NCI-H1436 (cell line): ENCODE measurements around the gene CWC22.
A peak's percentile ranks its signal among the peaks of the same experiment; 100 is the strongest.
"Not testable (repeated sequence)": the region's sequence is repeated elsewhere in the genome, so short reads cannot be mapped to it uniquely, and the experiment has no call there.

Source experiments
- DNase-seq: peaks from one replicate; lab custom pipeline; 2025; lab: John Stamatoyannopoulos, UW

Gene CWC22

GRCh38 chr2:180006781-180007579 lies at the start of gene CWC22:
Gene CWC22 (minus strand): TSS chr2:180007297. CDS start chr2:179993341, 13,956 bp downstream.
- peak; percentile 90 for DNase-seq

- no peak for DNase-seq
Measured at GRCh38 chr2:180056367-180057118, 49.4 kb upstream of the CWC22 start.

GRCh38 chr2:180054576-180054975 lies 47.5 kb upstream of the CWC22 start:
- not testable (repeated sequence) for DNase-seq

GRCh38 chr2:180050246-180050645 lies 43.1 kb upstream of the CWC22 start:
- no peak for DNase-seq

- no peak for DNase-seq
Measured at GRCh38 chr2:180048251-180048650, 41.2 kb upstream of the CWC22 start.

- no peak for DNase-seq
Measured at GRCh38 chr2:180046776-180047175, 39.7 kb upstream of the CWC22 start.

- no peak for DNase-seq
Measured at GRCh38 chr2:180046202-180046601, 39.1 kb upstream of the CWC22 start.

GRCh38 chr2:180040146-180040925 lies 33.2 kb upstream of the CWC22 start:
- DNase-seq = no peak

GRCh38 chr2:180038997-180039396 lies 31.9 kb upstream of the CWC22 start:
- DNase-seq = no peak

- DNase-seq = peak; percentile 11
Measured at GRCh38 chr2:180033993-180034894, 27.1 kb upstream of the CWC22 start.

GRCh38 chr2:180029575-180029974 lies 22.5 kb upstream of the CWC22 start:
- no peak for DNase-seq

- no peak for DNase-seq
Measured at GRCh38 chr2:180021850-180022249, 14.8 kb upstream of the CWC22 start.

GRCh38 chr2:180017784-180018183 lies 10.7 kb upstream of the CWC22 start:
- DNase-seq = no peak

GRCh38 chr2:180016937-180017336 lies 9.8 kb upstream of the CWC22 start:
- DNase-seq = no peak

- DNase-seq = no peak
Measured at GRCh38 chr2:180015951-180016709, 9.0 kb upstream of the CWC22 start.

- no peak for DNase-seq
Measured at GRCh38 chr2:180012523-180012922, 5.4 kb upstream of the CWC22 start.

GRCh38 chr2:180010701-180011100 lies 3.6 kb upstream of the CWC22 start:
- DNase-seq = no peak

- no peak for DNase-seq
Measured at GRCh38 chr2:180006231-180006630, 866 bp downstream of the CWC22 start.

GRCh38 chr2:180005465-180005864 lies 1.6 kb downstream of the CWC22 start:
- DNase-seq = not testable (repeated sequence)

GRCh38 chr2:180004731-180005130 lies 2.4 kb downstream of the CWC22 start:
- DNase-seq = no peak

- DNase-seq = no peak
Measured at GRCh38 chr2:180003559-180003958, 3.5 kb downstream of the CWC22 start.
